ENCODE measurements around the gene ABHD13. TPM values are rescaled to one million over a fixed set of nuclear protein-coding genes. Genes with fewer than 3 reads are reported as not detected.
A peak's percentile ranks its signal among the peaks of the same experiment; 100 is the strongest.
"Not testable (repeated sequence)": the region's sequence is repeated elsewhere in the genome, so short reads cannot be mapped to it uniquely, and the experiment has no call there.

ABHD13 gene
- total RNA-seq, 3 donors from 2014 or later (not counting 1 experiment from before 2014, with no cell fraction given) = 12.3 to 14.7 (median 12.9) TPM

DNA sequence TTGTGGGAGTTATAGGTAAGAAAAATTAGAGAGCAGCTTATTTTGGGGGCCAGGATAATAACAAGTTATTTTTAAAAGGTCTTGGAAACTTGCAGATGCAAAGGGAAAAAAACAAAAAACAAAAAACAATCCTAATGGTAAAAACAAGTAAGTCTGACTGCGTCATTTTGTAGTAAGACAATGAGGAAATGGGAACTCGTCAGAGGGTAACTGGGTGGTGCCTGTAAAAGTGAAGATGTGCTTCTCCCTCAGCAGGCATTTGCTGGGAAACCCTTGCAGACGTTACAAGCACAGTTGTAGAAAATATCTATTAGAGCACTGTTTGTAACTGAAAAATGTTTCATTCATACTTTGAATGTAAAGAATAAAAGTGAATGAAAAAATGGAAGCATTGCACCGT lies 49.2 kb downstream of the ABHD13 start:
- Mint-ChIP-seq H3K4me1 (peaks cover 33 to 36% of the 10 kb centered on the region in 2 donors), H3K36me3 (no peaks in the 10 kb centered on the region), H3K27me3 (ENCODE audit: low read depth in 2 of 2) (no peaks in the 10 kb centered on the region), H3K4me3 (no peak overlapping the region), H3K27ac (peak overlapping the region; percentile 84 to 93), H3K9me3 (no peaks in the 10 kb centered on the region)
- ATAC-seq (no peak), DNase-seq (no peak)
- no peaks in the 10 kb centered on the region for H3K27me3 ChIP-seq (ENCODE audit: control insufficient read depth, insufficient read depth, low read length)
- 60% methylated on average over 3 of the region's 4 CpGs for WGBS (ENCODE audit: insufficient coverage)
- no peaks in the 10 kb centered on the region for H3K36me3 ChIP-seq (ENCODE audit: control insufficient read depth, insufficient read depth, low read length)
- intact Hi-C loops (cut with micrococcal nuclease) = no loop called here
- H3K4me3 ChIP-seq (ENCODE audit: low read length) = no peak overlapping the region
- H3K9me3 ChIP-seq (ENCODE audit: control insufficient read depth, insufficient read depth, low read length) = no peaks in the 10 kb centered on the region
- peak overlapping the region; percentile 1 for H3K27ac ChIP-seq (ENCODE audit: low read length)
- TF ChIP-seq, protein P1, sequence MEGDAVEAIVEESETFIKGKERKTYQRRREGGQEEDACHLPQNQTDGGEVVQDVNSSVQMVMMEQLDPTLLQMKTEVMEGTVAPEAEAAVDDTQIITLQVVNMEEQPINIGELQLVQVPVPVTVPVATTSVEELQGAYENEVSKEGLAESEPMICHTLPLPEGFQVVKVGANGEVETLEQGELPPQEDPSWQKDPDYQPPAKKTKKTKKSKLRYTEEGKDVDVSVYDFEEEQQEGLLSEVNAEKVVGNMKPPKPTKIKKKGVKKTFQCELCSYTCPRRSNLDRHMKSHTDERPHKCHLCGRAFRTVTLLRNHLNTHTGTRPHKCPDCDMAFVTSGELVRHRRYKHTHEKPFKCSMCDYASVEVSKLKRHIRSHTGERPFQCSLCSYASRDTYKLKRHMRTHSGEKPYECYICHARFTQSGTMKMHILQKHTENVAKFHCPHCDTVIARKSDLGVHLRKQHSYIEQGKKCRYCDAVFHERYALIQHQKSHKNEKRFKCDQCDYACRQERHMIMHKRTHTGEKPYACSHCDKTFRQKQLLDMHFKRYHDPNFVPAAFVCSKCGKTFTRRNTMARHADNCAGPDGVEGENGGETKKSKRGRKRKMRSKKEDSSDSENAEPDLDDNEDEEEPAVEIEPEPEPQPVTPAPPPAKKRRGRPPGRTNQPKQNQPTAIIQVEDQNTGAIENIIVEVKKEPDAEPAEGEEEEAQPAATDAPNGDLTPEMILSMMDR (IDR thresholded peaks at IDR 0.05) = no peak
- peaks cover 16% of the 10 kb centered on the region for H3K4me1 ChIP-seq (ENCODE audit: control insufficient read depth, insufficient read depth, low read length)

DNA sequence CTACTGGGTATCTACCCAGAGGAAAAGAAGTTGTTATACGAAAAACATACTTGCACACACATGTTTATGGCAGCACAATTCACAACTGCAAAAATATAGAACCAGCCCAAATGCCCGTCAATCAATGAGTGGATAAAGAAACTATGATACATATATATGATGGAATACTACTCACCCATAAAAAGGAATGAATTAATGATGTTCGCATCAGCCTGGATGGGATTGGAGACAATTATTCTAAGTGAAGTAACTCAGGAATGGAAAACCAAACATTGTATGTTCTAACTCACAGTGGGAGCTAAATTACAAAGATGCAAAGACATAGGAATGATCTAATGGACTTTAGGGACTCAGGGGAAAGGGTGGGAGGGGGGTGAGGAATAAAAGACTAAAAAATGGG lies 49.7 kb downstream of the ABHD13 start:
- 100% methylated on average over 1 of the region's 3 CpGs for WGBS (ENCODE audit: insufficient coverage)

DNA sequence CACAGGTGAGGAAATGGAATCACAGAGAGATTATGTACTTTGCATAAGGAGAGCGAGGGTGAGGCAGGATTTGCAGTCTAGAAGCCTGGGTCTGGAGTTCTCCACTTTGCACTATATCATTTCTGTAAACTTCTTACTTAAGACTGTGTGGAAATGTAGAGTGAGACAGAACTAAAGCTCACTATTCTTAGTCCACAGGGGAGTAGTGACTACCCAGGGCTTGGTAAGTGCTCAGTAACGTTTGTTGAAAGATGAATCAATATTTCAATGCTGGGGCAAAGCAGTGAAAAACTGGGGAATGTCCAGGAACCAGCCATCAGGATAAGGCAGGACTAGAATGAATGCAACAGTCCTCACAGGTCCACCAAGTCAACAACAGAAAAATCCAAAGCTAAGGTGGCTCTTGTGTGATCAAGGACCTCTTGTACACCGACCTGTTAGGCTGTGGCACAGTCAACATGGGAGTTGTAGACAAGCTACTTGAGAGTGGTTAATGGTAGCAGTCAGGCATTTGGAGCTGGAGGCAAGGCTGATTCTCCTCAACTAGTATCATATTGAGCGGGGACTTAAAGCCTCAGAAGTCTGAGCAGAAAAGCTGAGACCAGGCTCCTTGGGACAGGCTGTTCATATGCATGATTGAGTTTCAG lies 50.4 kb downstream of the ABHD13 start:
- no peaks in the 10 kb centered on the region for H3K9me3 Mint-ChIP-seq
- H3K36me3 Mint-ChIP-seq = no peaks in the 10 kb centered on the region
- H3K27me3 Mint-ChIP-seq (ENCODE audit: low read depth in 2 of 2) = no peaks in the 10 kb centered on the region
- peaks cover 33 to 36% of the 10 kb centered on the region in 2 donors for H3K4me1 Mint-ChIP-seq
- peaks cover 16% of the 10 kb centered on the region for H3K4me1 ChIP-seq (ENCODE audit: control insufficient read depth, insufficient read depth, low read length)
- intact Hi-C loops (cut with micrococcal nuclease) = no loop called here
- TF ChIP-seq, protein P1 (IDR thresholded peaks at IDR 0.05) = no peak
- H3K36me3 ChIP-seq (ENCODE audit: control insufficient read depth, insufficient read depth, low read length) = no peaks in the 10 kb centered on the region
- no peaks in the 10 kb centered on the region for H3K9me3 ChIP-seq (ENCODE audit: control insufficient read depth, insufficient read depth, low read length)
- H3K27me3 ChIP-seq (ENCODE audit: control insufficient read depth, insufficient read depth, low read length) = no peaks in the 10 kb centered on the region
- 90% methylated on average over 3 of the region's 4 CpGs for WGBS (ENCODE audit: insufficient coverage)
- ATAC-seq = no peak
- H3K27ac ChIP-seq (ENCODE audit: low read length) = peak overlapping the region; percentile 83
- peak overlapping the region; percentile 85 to 93 for H3K27ac Mint-ChIP-seq
- H3K4me3 Mint-ChIP-seq = peak overlapping the region; percentile 9
- H3K4me3 ChIP-seq (ENCODE audit: low read length) = no peak overlapping the region
- peak in 1 of 2 donors; percentile 20 for DNase-seq

More for the DNA sequence above, 49.7 kb downstream of the ABHD13 start:
- H3K9me3 Mint-ChIP-seq; H3K27me3 Mint-ChIP-seq (ENCODE audit: low read depth in 2 of 2); H3K4me3 ChIP-seq (ENCODE audit: low read length); H3K27ac ChIP-seq (ENCODE audit: low read length); H3K36me3 ChIP-seq (ENCODE audit: control insufficient read depth, insufficient read depth, low read length); DNase-seq; H3K36me3 Mint-ChIP-seq; intact Hi-C loops (cut with micrococcal nuclease); ATAC-seq; H3K27me3 ChIP-seq (ENCODE audit: control insufficient read depth, insufficient read depth, low read length); H3K4me3 Mint-ChIP-seq; H3K9me3 ChIP-seq (ENCODE audit: control insufficient read depth, insufficient read depth, low read length): not testable (repeated sequence)
- peaks cover 33 to 36% of the 10 kb centered on the region in 2 donors for H3K4me1 Mint-ChIP-seq
- H3K27ac Mint-ChIP-seq = peak overlapping the region; percentile 85 to 93
- peaks cover 16% of the 10 kb centered on the region for H3K4me1 ChIP-seq (ENCODE audit: control insufficient read depth, insufficient read depth, low read length)

DNA sequence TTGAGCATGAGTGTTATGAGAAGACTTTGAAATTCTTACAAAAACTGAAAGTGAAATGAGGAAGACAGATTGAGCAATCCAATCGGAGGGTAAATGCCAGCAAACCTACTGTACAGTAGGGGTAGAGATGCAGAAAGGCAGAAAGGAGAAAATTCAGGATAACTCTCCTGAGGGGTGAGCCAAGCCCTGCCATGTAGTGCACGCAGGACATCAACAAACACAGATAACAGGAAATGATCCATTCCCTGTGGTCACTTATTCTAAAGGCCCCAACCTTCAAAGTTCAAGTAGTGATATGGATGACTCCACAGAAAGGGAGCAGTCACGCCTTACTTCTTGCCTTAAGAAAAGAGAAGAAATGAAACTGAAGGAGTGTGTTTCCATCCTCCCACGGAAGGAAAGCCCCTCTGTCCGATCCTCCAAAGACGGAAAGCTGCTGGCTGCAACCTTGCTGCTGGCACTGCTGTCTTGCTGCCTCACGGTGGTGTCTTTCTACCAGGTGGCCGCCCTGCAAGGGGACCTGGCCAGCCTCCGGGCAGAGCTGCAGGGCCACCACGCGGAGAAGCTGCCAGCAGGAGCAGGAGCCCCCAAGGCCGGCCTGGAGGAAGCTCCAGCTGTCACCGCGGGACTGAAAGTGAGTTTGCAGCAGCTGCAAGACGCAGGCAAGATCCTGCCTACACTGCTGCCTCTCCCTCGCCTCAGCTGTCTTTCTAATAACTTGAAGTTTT lies 51.6 kb downstream of the ABHD13 start, which contains the start of gene TNFSF13B:
Gene TNFSF13B, plus strand, starts transcription at position 118 of the 728 bp plus-strand sequence. Its CDS starts 178 bp downstream, at position 296.
- intact Hi-C loops (cut with micrococcal nuclease) = no loop called here
- Mint-ChIP-seq H3K4me1 (peaks cover 33 to 36% of the 10 kb centered on the region in 2 donors), H3K36me3 (no peaks in the 10 kb centered on the region), H3K27me3 (ENCODE audit: low read depth in 2 of 2) (no peaks in the 10 kb centered on the region), H3K27ac (peak within 1 kb of the TSS; percentile 85 to 93), H3K4me3 (peak within 1 kb of the TSS; percentile 90), H3K9me3 (no peaks in the 10 kb centered on the region)
- TF ChIP-seq, protein P1 (IDR thresholded peaks at IDR 0.05) = no peak
- Histone ChIP-seq H3K4me1 (ENCODE audit: control insufficient read depth, insufficient read depth, low read length) (peaks cover 16% of the 10 kb centered on the region), H3K27ac (ENCODE audit: low read length) (peak within 1 kb of the TSS; percentile 83), H3K27me3 (ENCODE audit: control insufficient read depth, insufficient read depth, low read length) (no peaks in the 10 kb centered on the region), H3K36me3 (ENCODE audit: control insufficient read depth, insufficient read depth, low read length) (no peaks in the 10 kb centered on the region), H3K9me3 (ENCODE audit: control insufficient read depth, insufficient read depth, low read length) (no peaks in the 10 kb centered on the region), H3K4me3 (ENCODE audit: low read length) (peak within 1 kb of the TSS; percentile 38)
- ATAC-seq = peak; percentile 74 to 75 (median 75)
- peak; percentile 28 to 55 for DNase-seq
- WGBS (ENCODE audit: insufficient coverage) = under 1% methylated on average over 16 of the region's 16 CpGs
